ENCODE measurements around the gene SPARC.

SPARC gene

DNA sequence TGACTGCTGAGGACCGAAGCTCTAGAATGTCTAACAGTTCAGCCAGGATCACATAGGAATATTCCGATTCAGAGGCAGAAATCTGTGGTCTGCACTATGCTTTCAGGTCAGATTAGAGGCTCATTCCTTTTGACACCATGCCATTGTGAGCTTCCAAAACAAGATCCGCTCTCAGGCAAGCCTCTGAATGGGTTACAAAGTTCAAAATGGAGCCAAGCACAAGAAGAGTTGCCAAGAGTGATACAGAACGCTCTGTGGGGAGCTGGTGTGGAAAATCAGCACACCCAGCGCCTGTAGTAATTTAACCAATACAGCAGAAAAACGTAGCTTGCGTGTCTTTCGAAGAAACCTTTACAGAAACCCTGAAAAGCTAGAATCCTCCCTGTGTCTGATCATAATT lies 62.2 kb downstream of the SPARC start:
- TF ChIP-seq REST (IDR thresholded peaks at IDR 0.05; ENCODE audit: insufficient replicate concordance, low read depth) (no peak), POLR2AphosphoS5 (IDR thresholded peaks at IDR 0.05; ENCODE audit: low read depth) (no peak), SPI1 (IDR thresholded peaks at IDR 0.05; ENCODE audit: borderline replicate concordance, low read depth) (no peak), GABPA (IDR thresholded peaks at IDR 0.05; ENCODE audit: low read depth) (no peak)
- H3K27ac ChIP-seq (replicated peaks): no peak overlapping the region
- peaks cover under 1% of the 10 kb centered on the region for H3K27me3 ChIP-seq (ENCODE audit: insufficient read depth, poor library complexity, severe bottlenecking)
- H3K4me3 ChIP-seq (replicated peaks; ENCODE audit: insufficient read depth, low read length): no peak overlapping the region
- DNase-seq (ENCODE audit: low read depth in 1 of 2, low spot score in 1 of 2): no peak

DNA sequence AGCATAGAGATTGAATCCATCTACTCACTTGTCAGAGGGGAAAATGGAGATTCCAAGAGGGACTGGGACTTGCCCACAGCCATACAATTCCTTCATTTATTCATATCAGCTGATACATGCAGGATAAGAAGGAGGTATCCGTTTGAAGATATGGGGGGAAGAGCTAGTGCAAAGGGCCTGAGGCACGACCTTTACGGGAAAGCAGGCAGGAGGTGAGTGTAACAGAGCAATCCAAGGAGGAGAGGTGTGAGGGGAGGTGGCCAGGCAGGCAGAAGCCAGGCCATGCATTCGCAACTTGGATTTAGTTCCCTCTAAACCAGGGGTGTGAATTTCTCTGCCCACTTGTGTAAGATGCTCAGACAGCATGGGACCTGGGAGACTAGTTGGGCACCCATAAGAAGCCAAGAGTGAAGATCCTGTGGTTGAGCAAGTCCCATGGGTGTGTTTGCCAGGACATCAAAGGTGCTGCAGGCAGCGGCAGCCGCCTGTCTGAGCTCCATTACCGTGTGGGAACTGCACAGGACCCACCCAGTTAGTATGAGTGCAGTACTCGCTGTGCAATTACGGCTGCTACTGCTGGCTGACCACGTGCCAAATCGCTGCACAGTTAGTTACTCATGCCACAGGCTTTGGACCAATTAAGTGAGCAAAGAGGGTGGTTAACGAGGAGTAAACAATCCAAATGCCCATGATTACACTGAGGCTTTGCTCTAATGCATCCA lies 64.2 kb downstream of the SPARC start:
- no peak for DNase-seq (ENCODE audit: low read depth in 1 of 2, low spot score in 1 of 2)
- H3K27me3 ChIP-seq (ENCODE audit: insufficient read depth, poor library complexity, severe bottlenecking): no peaks in the 10 kb centered on the region
- H3K27ac ChIP-seq (replicated peaks): no peak overlapping the region
- no peak for TF ChIP-seq REST (IDR thresholded peaks at IDR 0.05; ENCODE audit: insufficient replicate concordance, low read depth)
- no peak for TF ChIP-seq SPI1 (IDR thresholded peaks at IDR 0.05; ENCODE audit: borderline replicate concordance, low read depth)
- no peak for TF ChIP-seq POLR2AphosphoS5 (IDR thresholded peaks at IDR 0.05; ENCODE audit: low read depth)
- TF ChIP-seq GABPA (IDR thresholded peaks at IDR 0.05; ENCODE audit: low read depth): no peak
- TF ChIP-seq, protein P1, sequence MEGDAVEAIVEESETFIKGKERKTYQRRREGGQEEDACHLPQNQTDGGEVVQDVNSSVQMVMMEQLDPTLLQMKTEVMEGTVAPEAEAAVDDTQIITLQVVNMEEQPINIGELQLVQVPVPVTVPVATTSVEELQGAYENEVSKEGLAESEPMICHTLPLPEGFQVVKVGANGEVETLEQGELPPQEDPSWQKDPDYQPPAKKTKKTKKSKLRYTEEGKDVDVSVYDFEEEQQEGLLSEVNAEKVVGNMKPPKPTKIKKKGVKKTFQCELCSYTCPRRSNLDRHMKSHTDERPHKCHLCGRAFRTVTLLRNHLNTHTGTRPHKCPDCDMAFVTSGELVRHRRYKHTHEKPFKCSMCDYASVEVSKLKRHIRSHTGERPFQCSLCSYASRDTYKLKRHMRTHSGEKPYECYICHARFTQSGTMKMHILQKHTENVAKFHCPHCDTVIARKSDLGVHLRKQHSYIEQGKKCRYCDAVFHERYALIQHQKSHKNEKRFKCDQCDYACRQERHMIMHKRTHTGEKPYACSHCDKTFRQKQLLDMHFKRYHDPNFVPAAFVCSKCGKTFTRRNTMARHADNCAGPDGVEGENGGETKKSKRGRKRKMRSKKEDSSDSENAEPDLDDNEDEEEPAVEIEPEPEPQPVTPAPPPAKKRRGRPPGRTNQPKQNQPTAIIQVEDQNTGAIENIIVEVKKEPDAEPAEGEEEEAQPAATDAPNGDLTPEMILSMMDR (IDR thresholded peaks at IDR 0.05; ENCODE audit: insufficient read depth, low read length): no peak
- H3K4me3 ChIP-seq (replicated peaks; ENCODE audit: insufficient read depth, low read length): no peak overlapping the region

DNA sequence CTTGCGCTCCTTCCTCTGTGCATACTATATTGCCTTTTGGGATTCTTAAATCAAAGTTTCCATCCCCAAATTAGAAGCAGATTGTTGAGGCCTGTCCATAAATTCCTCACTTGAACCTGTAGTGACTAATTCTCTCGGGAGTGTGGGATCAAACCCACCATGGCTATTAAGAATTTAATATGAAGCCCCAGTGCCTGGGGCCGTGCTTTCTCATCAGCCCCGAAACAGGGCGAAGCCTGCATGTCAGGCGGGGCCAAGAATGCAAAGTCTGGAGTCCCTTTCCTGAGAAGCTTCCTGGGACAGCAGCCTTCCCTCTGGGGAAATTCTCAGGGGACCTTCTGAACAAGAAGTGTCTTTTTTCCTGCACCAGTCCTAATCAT lies 66.3 kb downstream of the SPARC start:
- TF ChIP-seq, protein P1 (IDR thresholded peaks at IDR 0.05; ENCODE audit: insufficient read depth, low read length): no peak
- TF ChIP-seq SPI1 (IDR thresholded peaks at IDR 0.05; ENCODE audit: borderline replicate concordance, low read depth): no peak
- TF ChIP-seq POLR2AphosphoS5 (IDR thresholded peaks at IDR 0.05; ENCODE audit: low read depth): no peak
- TF ChIP-seq GABPA (IDR thresholded peaks at IDR 0.05; ENCODE audit: low read depth): no peak
- TF ChIP-seq REST (IDR thresholded peaks at IDR 0.05; ENCODE audit: insufficient replicate concordance, low read depth): no peak
- no peak overlapping the region for H3K4me3 ChIP-seq (replicated peaks; ENCODE audit: insufficient read depth, low read length)
- H3K27ac ChIP-seq (replicated peaks): no peak overlapping the region
- H3K27me3 ChIP-seq (ENCODE audit: insufficient read depth, poor library complexity, severe bottlenecking): no peaks in the 10 kb centered on the region
- DNase-seq (ENCODE audit: low read depth in 1 of 2, low spot score in 1 of 2): no peak

Measured in HL-60 (cell line).